H9 (cell line): ENCODE results near the gene UBLCP1. TPM values are rescaled to one million over a fixed set of nuclear protein-coding genes. Genes with fewer than 3 reads are reported as not detected.

Experiments
- DNase-seq: peaks from one replicate; pipeline ENCODE4 v3.0.0-alpha.2; 2017
- H2AFZ ChIP-seq: one replicate; pipeline ENCODE4 v1.6.1; 2013; ENCODE audit warnings: mild to moderate bottlenecking, low read length, control low read depth, moderate library complexity
- H2AK5ac ChIP-seq: 2 replicates; pipeline ENCODE4 v1.6.1; 2013; ENCODE audit warnings: low read length, control low read depth, mixed read lengths; ENCODE audit not compliant: insufficient read length
- H2BK120ac ChIP-seq: one replicate; pipeline ENCODE4 v1.6.1; 2013; ENCODE audit warnings: low read depth, mild to moderate bottlenecking, low read length, control low read depth, inconsistent platforms; ENCODE audit not compliant: poor library complexity, severe bottlenecking
- H2BK12ac ChIP-seq: 2 replicates; pipeline ENCODE4 v1.6.1; 2013; ENCODE audit warnings: low read length, control low read depth, mixed read lengths, low read depth; ENCODE audit not compliant: insufficient read length
- H2BK15ac ChIP-seq: 2 replicates; pipeline ENCODE4 v1.6.1; 2013; ENCODE audit warnings: low read depth, low read length, control low read depth
- H2BK20ac ChIP-seq: one replicate; pipeline ENCODE4 v1.6.1; 2013; ENCODE audit warnings: low read depth, mild to moderate bottlenecking, low read length, control low read depth, inconsistent platforms; ENCODE audit not compliant: poor library complexity, severe bottlenecking
- H2BK5ac ChIP-seq: 2 replicates; pipeline ENCODE4 v1.6.1; 2013; ENCODE audit warnings: low read length, control low read depth, mixed read lengths; ENCODE audit not compliant: insufficient read length
- H3K14ac ChIP-seq: 2 replicates; pipeline ENCODE4 v1.6.1; 2013; ENCODE audit warnings: low read length, control low read depth; ENCODE audit not compliant: insufficient read depth
- H3K18ac ChIP-seq: 2 replicates; pipeline ENCODE4 v1.6.1; 2013; ENCODE audit warnings: low read depth, mild to moderate bottlenecking, mixed read lengths, low read length, control low read depth; ENCODE audit not compliant: insufficient read length
- H3K23ac ChIP-seq: 2 replicates; pipeline ENCODE4 v1.6.1; 2013; ENCODE audit warnings: low read length, control low read depth, mixed read lengths, low read depth; ENCODE audit not compliant: insufficient read length
- H3K23me2 ChIP-seq: 2 replicates; pipeline ENCODE4 v1.6.1; 2013; ENCODE audit warnings: low read depth, mild to moderate bottlenecking, mixed read lengths, low read length, control low read depth; ENCODE audit not compliant: insufficient read length, poor library complexity, severe bottlenecking
- H3K27ac ChIP-seq: 2 replicates; pipeline ENCODE4 v1.5.1; 2013; ENCODE audit warnings: low read length, control low read depth, mixed read lengths, low read depth; ENCODE audit not compliant: insufficient read length
- H3K27me3 ChIP-seq: 2 replicates; pipeline ENCODE4 v1.6.1; 2013; ENCODE audit warnings: low read length, control low read depth, inconsistent platforms; ENCODE audit not compliant: insufficient read depth
- H3K4ac ChIP-seq: 2 replicates; pipeline ENCODE4 v1.6.1; 2013; ENCODE audit warnings: low read depth, mild to moderate bottlenecking, control low read depth, inconsistent platforms, low read length, moderate library complexity
- H3K4me1 ChIP-seq: 2 replicates; pipeline ENCODE4 v1.6.1; 2013; ENCODE audit warnings: low read length, control low read depth, inconsistent platforms; ENCODE audit not compliant: insufficient read depth
- H3K4me2 ChIP-seq: 2 replicates; pipeline ENCODE4 v1.6.1; 2013; ENCODE audit warnings: low read length, control low read depth, mixed read lengths; ENCODE audit not compliant: insufficient read length, insufficient read depth
- H3K56ac ChIP-seq: 2 replicates; pipeline ENCODE4 v1.6.1; 2013; ENCODE audit warnings: low read depth, mild to moderate bottlenecking, mixed read lengths, low read length, control low read depth; ENCODE audit not compliant: insufficient read length
- H3K79me1 ChIP-seq: 2 replicates; pipeline ENCODE4 v1.6.1; 2013; ENCODE audit warnings: low read depth, mild to moderate bottlenecking, moderate library complexity, low read length, control low read depth, inconsistent platforms; ENCODE audit not compliant: insufficient read depth, poor library complexity, severe bottlenecking
- H3K79me2 ChIP-seq: 2 replicates; pipeline ENCODE4 v1.6.1; 2013; ENCODE audit warnings: low read length, control low read depth, inconsistent platforms; ENCODE audit not compliant: insufficient read depth
- H3K9ac ChIP-seq: 2 replicates; pipeline ENCODE4 v1.6.1; 2013; ENCODE audit warnings: low read length, control low read depth, mixed read lengths; ENCODE audit not compliant: insufficient read length; ENCODE audit errors: extremely low read depth
- H3K9me3 ChIP-seq: one replicate; pipeline ENCODE4 v1.6.1; 2013; ENCODE audit warnings: low read depth, low read length, inconsistent platforms; ENCODE audit not compliant: control insufficient read depth
- H3T11ph ChIP-seq: one replicate; pipeline ENCODE4 v1.6.1; 2013; ENCODE audit warnings: mild to moderate bottlenecking, low read length, control low read depth, inconsistent platforms
- H4K20me1 ChIP-seq: one replicate; pipeline ENCODE4 v1.6.1; 2013; ENCODE audit not compliant: control insufficient read depth, insufficient read length, insufficient read depth
- H4K5ac ChIP-seq: 2 replicates; pipeline ENCODE4 v1.6.1; 2013; ENCODE audit warnings: low read depth, mild to moderate bottlenecking, mixed read lengths, low read length, control low read depth; ENCODE audit not compliant: insufficient read length
- H4K8ac ChIP-seq: replicated peaks from 2 replicates; pipeline ENCODE4 v1.6.1; 2013; ENCODE audit warnings: low read length, control low read depth, mixed read lengths, low read depth; ENCODE audit not compliant: insufficient read length
- H4K91ac ChIP-seq: 2 replicates; pipeline ENCODE4 v1.6.1; 2013; ENCODE audit warnings: low read depth, mild to moderate bottlenecking, moderate library complexity, mixed read lengths, low read length, control low read depth; ENCODE audit not compliant: insufficient read length
- H3K27ac Mint-ChIP-seq, 3 experiments: 2 replicates in 2 of 3; 3 replicates in 1 of 3; pipeline ENCODE4 v1.8.0; 2020 to 2021; ENCODE audit warnings: mixed read lengths in 3 of 3, mild to moderate bottlenecking in 1 of 3, moderate library complexity in 1 of 3
- H3K27me3 Mint-ChIP-seq: 2 replicates; pipeline ENCODE4 v1.8.0; 2021; ENCODE audit warnings: low read depth, mild to moderate bottlenecking, moderate library complexity, mixed read lengths
- H3K36me3 Mint-ChIP-seq, 3 experiments: 2 replicates in 2 of 3; 3 replicates in 1 of 3; pipeline ENCODE4 v1.8.0; 2020 to 2021; ENCODE audit warnings: low read depth in 3 of 3, mixed read lengths in 3 of 3; ENCODE audit not compliant: insufficient read depth in 1 of 3
- H3K4me1 Mint-ChIP-seq, 2 experiments: 2 replicates each; pipeline ENCODE4 v1.8.0; 2020; ENCODE audit warnings: mixed read lengths in 2 of 2
- H3K4me3 Mint-ChIP-seq, 2 experiments: 2 replicates in 1 of 2; 3 replicates in 1 of 2; pipeline ENCODE4 v1.8.0; 2020 to 2021; ENCODE audit warnings: mild to moderate bottlenecking in 2 of 2, mixed read lengths in 2 of 2, moderate library complexity in 1 of 2
- H3K9me3 Mint-ChIP-seq, 2 experiments: 2 replicates in 1 of 2; 3 replicates in 1 of 2; pipeline ENCODE4 v1.8.0; 2020; ENCODE audit warnings: mild to moderate bottlenecking in 2 of 2, mixed read lengths in 2 of 2, moderate library complexity in 1 of 2
- CTCF ChIP-seq: fragments of 200-600 bp; sonication (generic); conservative IDR thresholded peaks from 3 replicates; pipeline ENCODE4 v1.8.0; 2021; ENCODE audit warnings: antibody characterized with exemption, mild to moderate bottlenecking
- WGBS: extraction: QIAGEN DNeasy Blood & Tissue Kit; methylation state at CpG from one replicate; pipeline ENCODE4 v1.1.7; 2013; ENCODE audit warnings: missing lambda C conversion rate, low lambda C conversion rate, mixed read lengths; ENCODE audit not compliant: insufficient read length; ENCODE audit errors: extremely low coverage; 5-methylcytosine and 5-hydroxymethylcytosine counted together
- total RNA-seq: library from RNA; stranded (reverse); gene quantifications from 2 replicates; pipeline ENCODE4 v1.2.1, GENCODE V29; 2021

The UBLCP1 gene
- total RNA-seq, 1 experiment from 2014 or later = 37.9 TPM

DNA sequence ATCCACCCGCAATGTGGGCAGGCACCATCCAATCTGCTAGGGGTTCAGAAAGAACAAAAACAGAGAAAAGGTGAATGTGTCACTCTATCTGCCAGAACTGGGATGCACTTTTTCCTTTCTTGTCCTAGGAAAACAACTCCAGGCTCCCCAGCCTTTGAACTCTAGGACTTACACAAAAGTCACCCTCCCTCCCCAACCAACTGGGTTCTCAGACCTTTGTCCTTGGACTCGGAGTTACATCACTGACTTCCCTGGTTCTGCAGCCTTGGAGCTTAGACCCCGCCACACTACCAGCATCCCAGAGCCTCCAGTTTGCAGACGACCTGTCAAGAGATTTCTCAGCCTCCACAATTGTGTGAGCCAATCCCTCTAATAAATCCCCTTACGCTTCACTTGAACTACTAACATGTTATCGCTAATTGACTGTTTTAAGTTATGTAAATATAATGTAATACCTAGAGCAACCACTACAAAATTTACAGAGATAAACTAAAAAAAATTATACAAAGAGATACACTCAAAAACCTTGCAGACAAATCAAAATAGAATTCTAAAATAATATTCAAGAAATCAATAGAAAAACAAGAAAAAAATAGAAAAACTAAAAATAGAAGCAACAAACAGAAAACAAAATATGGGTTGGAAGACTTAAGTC is 5.3 kb upstream of the UBLCP1 start:
- Histone ChIP-seq H3K27ac (no peak overlapping the region), H2BK20ac (no peak overlapping the region), H3K4ac (no peak overlapping the region), H2BK120ac (no peak overlapping the region), H3K18ac (no peak overlapping the region), H3K23ac (no peak overlapping the region), H4K5ac (no peak overlapping the region), H2BK15ac (no peak overlapping the region), H4K8ac (no peak overlapping the region), H3K79me1 (no peaks in the 10 kb centered on the region), H3K23me2 (peaks cover 5% of the 10 kb centered on the region), H3K14ac (no peak overlapping the region), H2BK5ac (no peak overlapping the region), H3K9ac (no peak overlapping the region), H3K4me1 (no peaks in the 10 kb centered on the region), H3K56ac (no peak overlapping the region), H3K27me3 (no peaks in the 10 kb centered on the region; the same call in 1 of the 2 replicates), H4K91ac (no peak overlapping the region), H2AK5ac (no peak overlapping the region), H3T11ph (no peak overlapping the region), H3K79me2 (no peaks in the 10 kb centered on the region), H2AFZ (no peak overlapping the region), H4K20me1 (no peaks in the 10 kb centered on the region), H2BK12ac (no peak overlapping the region), H3K9me3 (no peaks in the 10 kb centered on the region), H3K4me2 (no peak overlapping the region)
- peaks cover 4 to 9% of the 10 kb centered on the region in 2 experiments for H3K4me1 Mint-ChIP-seq
- peaks cover 75% of the 10 kb centered on the region for H3K27me3 Mint-ChIP-seq
- no peak for DNase-seq
- no peak overlapping the region for H3K4me3 Mint-ChIP-seq
- no CpG with 5 or more reads among the region's 6 CpGs for WGBS
- H3K36me3 Mint-ChIP-seq = no peaks in the 10 kb centered on the region
- no peak overlapping the region for H3K27ac Mint-ChIP-seq
- no peak for TF ChIP-seq CTCF
- H3K9me3 Mint-ChIP-seq = peaks cover 2 to 6% of the 10 kb centered on the region in 2 experiments; a peak in 4 of 5 replicates
